Heart left ventricle (tissue), 16 donors: ENCODE data around the gene MAGEA4. TPM values are rescaled to one million over a fixed set of nuclear protein-coding genes. Genes with fewer than 3 reads are reported as not detected.

ENCODE experiments used
- ATAC-seq, 4 donors: fragments of 200-7000 bp; cut with Tn5 transposase; one replicate each; pipeline ENCODE4 v1.9.1; 2020 to 2022; ENCODE audit warnings: moderate library complexity in 4 of 4, mild to moderate bottlenecking in 3 of 4, moderate number of reproducible peaks in 1 of 4
- DNase-seq, 5 donors: peaks; one replicate each; pipeline ENCODE4 v3.0.0-alpha.2; 2020
- H3K27ac ChIP-seq, 12 donors: fragments of 200-600 bp; sonication (generic) in 4 of 12; one replicate each; pipeline versions ENCODE4 v1.5.0 to v1.8.0; 2016 to 2022; ENCODE audit warnings: mild to moderate bottlenecking in 2 of 12
- H3K27me3 ChIP-seq, 9 donors: fragments of 200-600 bp; sonication (generic) in 2 of 9; one replicate each; pipeline versions ENCODE4 v1.5.1 to v1.8.0; 2016 to 2022; ENCODE audit warnings: mild to moderate bottlenecking in 3 of 9
- H3K36me3 ChIP-seq, 9 donors: fragments of 200-600 bp; sonication (generic) in 2 of 9; one replicate each; pipeline versions ENCODE4 v1.5.0 to v1.8.0; 2018 to 2022; ENCODE audit warnings: mild to moderate bottlenecking in 2 of 9
- H3K4me1 ChIP-seq, 12 donors: fragments of 200-600 bp; sonication (generic) in 4 of 12; one replicate each; pipeline versions ENCODE4 v1.5.0 to v1.8.0; 2016 to 2022; ENCODE audit warnings: mild to moderate bottlenecking in 3 of 12
- H3K4me3 ChIP-seq, 12 donors: fragments of 200-600 bp; sonication (generic) in 4 of 12; one replicate each; pipeline versions ENCODE4 v1.5.0 to v1.8.0; 2017 to 2022; ENCODE audit warnings: mild to moderate bottlenecking in 9 of 12, moderate library complexity in 4 of 12
- H3K9me3 ChIP-seq, 12 donors: fragments of 200-600 bp; sonication (generic) in 4 of 12; one replicate each; pipeline versions ENCODE4 v1.5.0 to v1.8.0; 2016 to 2022; ENCODE audit warnings: mild to moderate bottlenecking in 1 of 12
- CTCF ChIP-seq, 12 donors: fragments of 200-600 bp; sonication (generic) in 4 of 12; IDR thresholded peaks; one replicate each; pipeline versions ENCODE4 v1.5.0 to v1.8.0; 2018 to 2022; ENCODE audit warnings: antibody characterized with exemption in 12 of 12, mild to moderate bottlenecking in 5 of 12
- POLR2A ChIP-seq, 2 donors: fragments of 450-650 bp; IDR thresholded peaks; one replicate each; pipeline ENCODE4 v1.6.1; 2017; ENCODE audit warnings: antibody characterized with exemption in 2 of 2, mild to moderate bottlenecking in 2 of 2, moderate library complexity in 2 of 2
- WGBS, 4 donors: extraction: QIAGEN DNeasy Blood & Tissue Kit in 2 of 4; methylation state at CpG; one replicate each; pipeline versions ENCODE4 v1.1.5 to v1.1.7; 2013 to 2018; 5-methylcytosine and 5-hydroxymethylcytosine counted together
- intact Hi-C, 10 donors: fragments of 100-400 bp; cut with DNase I; formaldehyde crosslinking; loops; one replicate each; pipeline versions ENCODE4 v1.11.1 to v1.14.2; 2022
- microRNA counts, 2 donors: library from miRNA; unstranded; fragments of <30 nt; microRNA quantifications; one replicate each; lab custom pipeline; 2016
- microRNA-seq, 4 donors: library from miRNA; unstranded; fragments of <30 nt; microRNA quantifications; one replicate each; pipeline versions ENCODE4 to v1.2.0, GENCODE V29; 2017 to 2020
- polyA plus RNA-seq, 2 donors: library from polyadenylated mRNA; stranded (reverse); fragments of 200-250 nt; gene quantifications; one replicate each; pipeline ENCODE4 v1.2.3, GENCODE V29; 2013
- total RNA-seq, 9 donors: library from RNA; depleted of rRNA in 2 of 9; stranded (reverse); fragments of >200 nt in 2 of 9; fragmentation: NEBNext Ultra II Directional in 3 of 9; extraction: Animal tissue kit (Norgen Biotek cat#: 25700) in 3 of 9; gene quantifications; one replicate each; pipeline versions ENCODE4 v1.1.0 to v1.2.4, GENCODE V29; 2016 to 2023
- donor health status: ischemic (EF 13 %, LVEDD 7.1; RV severe dilation, severe dysfunction).
- donor health status: healthy with polysubstance abuse.
- donor health status: DM: no; HTN: yes; CAD: no.
- donor health status: DM: no; HTN: no; CAD: no.
- donor health status: ischemic (EF 25% LVEDD 6.9; RV normal size, moderate dysfunction).
- donor health status: ischemic (EF 25% LVEDD 5.7; RV mildly dilated, moderate dysfunction).
- donor health status: healthy.
- donor health status: DM: yes; HTN: yes; CAD: no.
- donor health status: ischemic (EF 35%, LVEDD 5.7; RV mildly dilated, moderate dysfunction).
- donor health status: nonischemic (EF 11% LVEDD 7.7; RV severe dilation, severe dysfunction).
- donor health status: DM: yes; HTN: yes; CAD: no.
- donor health status: PGD.
- donor health status: ischemic (EF 29% LVEDD 5.4; RV normal size, mild dysfunction).
- donor health status: nonischemic (EF 23%, LVEDD 6.1; RV moderate dilation, normal function).

Gene MAGEA4
- total and polyA plus RNA-seq, 11 donors, result not detected

- WGBS, 4 donors, result 5 to 32% (median 18%) methylated on average over 19 to 21 of the region's 21 CpGs
- peak overlapping the region; percentile 39 to 78 (median 66) for H3K4me3 ChIP-seq
- peak overlapping the region in 11 of 12 donors; percentile 46 to 86 (median 82) for H3K27ac ChIP-seq
- intact Hi-C loops, result loop anchor here in 1 of 10 donors (10.0 kb wide), 1 partner anchor 219 kb away; no protein-coding TSS in a partner anchor
- TF ChIP-seq CTCF (IDR thresholded peaks at IDR 0.05) (no peak), POLR2A (IDR thresholded peaks at IDR 0.05) (no peak)
- H3K36me3 ChIP-seq, result peaks cover 0 to 11% (median 5%) of the 10 kb centered on the region in 9 donors
- ATAC-seq, result peak; percentile 22 to 53 (median 43)
- H3K4me1 ChIP-seq, result peaks cover 0 to 12% (median 0%) of the 10 kb centered on the region in 12 donors
- peak in 4 of 5 donors; percentile 44 to 77 (median 56) for DNase-seq
- peaks cover 0 to 15% (median 0%) of the 10 kb centered on the region in 9 donors for H3K27me3 ChIP-seq
- H3K9me3 ChIP-seq, result no peaks in the 10 kb centered on the region
These were observed 61.2 kb downstream of the MAGEA4 start for GRCh38 chrX:151973851-151974335.

MicroRNA genes within 50 kb of the gene (microRNA counts, 767-probe panel; counts per million panel counts)
- microRNA hsa-miR-224-5p (lab: Ali Mortazavi, UCI), result 71.6 to 1,023 counts per million in 2 donors
- 71.6 to 1,472 counts per million in 2 donors for microRNA hsa-miR-452-5p (lab: Ali Mortazavi, UCI)

Small RNAs within 50 kb of the gene (microRNA-seq; reads per million reads assigned to microRNA genes)
- gene MIR224, result 450 to 1,446 (median 901) reads per million in 4 donors
- 608 to 760 (median 634) reads per million in 4 donors for gene MIR452

Other genes with a start within 250 kb of the MAGEA4 start
- gene PRRG3, start 217.4 kb upstream of the MAGEA4 start, total RNA-seq, result 1 to 10 TPM; 1.1 to 5.7 (median 1.9) TPM
- under 1 TPM; 0.61 to 0.67 TPM for gene PRRG3, start 217.4 kb upstream of the MAGEA4 start, polyA plus RNA-seq
- 1 to 10 TPM in 1 of 9 donors, under 1 TPM in 4, not detected in 4; 0.27 to 1.1 (median 0.37) TPM for gene FATE1, start 196.9 kb upstream of the MAGEA4 start, total RNA-seq
- under 1 TPM; 0.50 to 0.53 TPM for gene FATE1, start 196.9 kb upstream of the MAGEA4 start, polyA plus RNA-seq
- not detected for gene CNGA2, start 178.1 kb upstream of the MAGEA4 start, total RNA-seq
- not detected for gene CNGA2, start 178.1 kb upstream of the MAGEA4 start, polyA plus RNA-seq
- gene GABRE, start 61.8 kb downstream of the MAGEA4 start, total RNA-seq, result 10 to 100 TPM; 18.2 to 52.9 (median 30.6) TPM
- gene GABRE, start 61.8 kb downstream of the MAGEA4 start, polyA plus RNA-seq, result 10 to 100 TPM in 1 of 2 donors, 1 to 10 TPM in 1; 3.5 to 32.4 TPM
- gene MAGEA10, start 225.7 kb downstream of the MAGEA4 start, total RNA-seq, result not detected
- gene MAGEA10, start 225.7 kb downstream of the MAGEA4 start, polyA plus RNA-seq, result not detected